ENCODE data around the gene CCDC57. TPM values are rescaled to one million over a fixed set of nuclear protein-coding genes. Genes with fewer than 3 reads are reported as not detected.

Gene CCDC57
- total and polyA plus RNA-seq, 4 donors: 5.4 to 19.1 (median 11.7) TPM

GRCh38 chr17:82146663-82147654 lies 65.7 kb downstream of the CCDC57 start:
- WGBS: 95% methylated on average over 18 of the region's 18 CpGs
- Histone ChIP-seq H3K4me3 (ENCODE audit: low read depth in 1 of 3, low read length in 3 of 3) (no peak overlapping the region), H3K9ac (ENCODE audit: low read depth in 1 of 2, low read length in 2 of 2) (no peak overlapping the region), H3K27me3 (ENCODE audit: control insufficient read depth in 4 of 4, insufficient read depth in 4 of 4, low read length in 3 of 4) (no peaks in the 10 kb centered on the region), H3K9me3 (ENCODE audit: control insufficient read depth in 4 of 4, low read length in 3 of 4) (no peaks in the 10 kb centered on the region), H3K36me3 (ENCODE audit: control insufficient read depth in 4 of 4, insufficient read depth in 3 of 4, low read depth in 1 of 4, low read length in 3 of 4) (no peaks in the 10 kb centered on the region), H3K4me1 (ENCODE audit: control insufficient read depth in 4 of 4, insufficient read depth in 4 of 4, low read length in 3 of 4) (peaks cover 0 to 9% (median 4%) of the 10 kb centered on the region in 4 donors), H3K27ac (ENCODE audit: low read depth in 1 of 2, low read length in 2 of 2) (no peak overlapping the region)
- DNase-seq (ENCODE audit: low spot score): no peak
- TF ChIP-seq RAD21 (IDR thresholded peaks at IDR 0.05): no peak

GRCh38 chr17:82145550-82146155 lies 67.0 kb downstream of the CCDC57 start:
- TF ChIP-seq SP1 (IDR thresholded peaks at IDR 0.05) (no peak), TAF1 (conservative IDR thresholded peaks at IDR 0.05) (no peak), MAX (IDR thresholded peaks at IDR 0.05) (no peak), GABPA (IDR thresholded peaks at IDR 0.05 in 1 of 2, conservative IDR thresholded peaks at IDR 0.05 in 1 of 2) (no peak), HNF4G (IDR thresholded peaks at IDR 0.05) (no peak), HNF4A (conservative IDR thresholded peaks at IDR 0.05) (no peak), FOXA2 (IDR thresholded peaks at IDR 0.05) (no peak), YY1 (IDR thresholded peaks at IDR 0.05) (no peak), NR2F2 (IDR thresholded peaks at IDR 0.05) (no peak), JUND (IDR thresholded peaks at IDR 0.05) (no peak), RXRA (IDR thresholded peaks at IDR 0.05) (no peak), EGR1 (IDR thresholded peaks at IDR 0.05; ENCODE audit: low read depth in 2 of 2) (no peak), FOXA1 (IDR thresholded peaks at IDR 0.05) (no peak), RAD21 (IDR thresholded peaks at IDR 0.05) (no peak)
- TF ChIP-seq, protein P1, sequence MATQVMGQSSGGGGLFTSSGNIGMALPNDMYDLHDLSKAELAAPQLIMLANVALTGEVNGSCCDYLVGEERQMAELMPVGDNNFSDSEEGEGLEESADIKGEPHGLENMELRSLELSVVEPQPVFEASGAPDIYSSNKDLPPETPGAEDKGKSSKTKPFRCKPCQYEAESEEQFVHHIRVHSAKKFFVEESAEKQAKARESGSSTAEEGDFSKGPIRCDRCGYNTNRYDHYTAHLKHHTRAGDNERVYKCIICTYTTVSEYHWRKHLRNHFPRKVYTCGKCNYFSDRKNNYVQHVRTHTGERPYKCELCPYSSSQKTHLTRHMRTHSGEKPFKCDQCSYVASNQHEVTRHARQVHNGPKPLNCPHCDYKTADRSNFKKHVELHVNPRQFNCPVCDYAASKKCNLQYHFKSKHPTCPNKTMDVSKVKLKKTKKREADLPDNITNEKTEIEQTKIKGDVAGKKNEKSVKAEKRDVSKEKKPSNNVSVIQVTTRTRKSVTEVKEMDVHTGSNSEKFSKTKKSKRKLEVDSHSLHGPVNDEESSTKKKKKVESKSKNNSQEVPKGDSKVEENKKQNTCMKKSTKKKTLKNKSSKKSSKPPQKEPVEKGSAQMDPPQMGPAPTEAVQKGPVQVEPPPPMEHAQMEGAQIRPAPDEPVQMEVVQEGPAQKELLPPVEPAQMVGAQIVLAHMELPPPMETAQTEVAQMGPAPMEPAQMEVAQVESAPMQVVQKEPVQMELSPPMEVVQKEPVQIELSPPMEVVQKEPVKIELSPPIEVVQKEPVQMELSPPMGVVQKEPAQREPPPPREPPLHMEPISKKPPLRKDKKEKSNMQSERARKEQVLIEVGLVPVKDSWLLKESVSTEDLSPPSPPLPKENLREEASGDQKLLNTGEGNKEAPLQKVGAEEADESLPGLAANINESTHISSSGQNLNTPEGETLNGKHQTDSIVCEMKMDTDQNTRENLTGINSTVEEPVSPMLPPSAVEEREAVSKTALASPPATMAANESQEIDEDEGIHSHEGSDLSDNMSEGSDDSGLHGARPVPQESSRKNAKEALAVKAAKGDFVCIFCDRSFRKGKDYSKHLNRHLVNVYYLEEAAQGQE (IDR thresholded peaks at IDR 0.05): no peak
- TF ChIP-seq, protein P2, sequence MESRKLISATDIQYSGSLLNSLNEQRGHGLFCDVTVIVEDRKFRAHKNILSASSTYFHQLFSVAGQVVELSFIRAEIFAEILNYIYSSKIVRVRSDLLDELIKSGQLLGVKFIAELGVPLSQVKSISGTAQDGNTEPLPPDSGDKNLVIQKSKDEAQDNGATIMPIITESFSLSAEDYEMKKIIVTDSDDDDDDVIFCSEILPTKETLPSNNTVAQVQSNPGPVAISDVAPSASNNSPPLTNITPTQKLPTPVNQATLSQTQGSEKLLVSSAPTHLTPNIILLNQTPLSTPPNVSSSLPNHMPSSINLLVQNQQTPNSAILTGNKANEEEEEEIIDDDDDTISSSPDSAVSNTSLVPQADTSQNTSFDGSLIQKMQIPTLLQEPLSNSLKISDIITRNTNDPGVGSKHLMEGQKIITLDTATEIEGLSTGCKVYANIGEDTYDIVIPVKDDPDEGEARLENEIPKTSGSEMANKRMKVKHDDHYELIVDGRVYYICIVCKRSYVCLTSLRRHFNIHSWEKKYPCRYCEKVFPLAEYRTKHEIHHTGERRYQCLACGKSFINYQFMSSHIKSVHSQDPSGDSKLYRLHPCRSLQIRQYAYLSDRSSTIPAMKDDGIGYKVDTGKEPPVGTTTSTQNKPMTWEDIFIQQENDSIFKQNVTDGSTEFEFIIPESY (IDR thresholded peaks at IDR 0.05): no peak
- TF ChIP-seq, protein P3, sequence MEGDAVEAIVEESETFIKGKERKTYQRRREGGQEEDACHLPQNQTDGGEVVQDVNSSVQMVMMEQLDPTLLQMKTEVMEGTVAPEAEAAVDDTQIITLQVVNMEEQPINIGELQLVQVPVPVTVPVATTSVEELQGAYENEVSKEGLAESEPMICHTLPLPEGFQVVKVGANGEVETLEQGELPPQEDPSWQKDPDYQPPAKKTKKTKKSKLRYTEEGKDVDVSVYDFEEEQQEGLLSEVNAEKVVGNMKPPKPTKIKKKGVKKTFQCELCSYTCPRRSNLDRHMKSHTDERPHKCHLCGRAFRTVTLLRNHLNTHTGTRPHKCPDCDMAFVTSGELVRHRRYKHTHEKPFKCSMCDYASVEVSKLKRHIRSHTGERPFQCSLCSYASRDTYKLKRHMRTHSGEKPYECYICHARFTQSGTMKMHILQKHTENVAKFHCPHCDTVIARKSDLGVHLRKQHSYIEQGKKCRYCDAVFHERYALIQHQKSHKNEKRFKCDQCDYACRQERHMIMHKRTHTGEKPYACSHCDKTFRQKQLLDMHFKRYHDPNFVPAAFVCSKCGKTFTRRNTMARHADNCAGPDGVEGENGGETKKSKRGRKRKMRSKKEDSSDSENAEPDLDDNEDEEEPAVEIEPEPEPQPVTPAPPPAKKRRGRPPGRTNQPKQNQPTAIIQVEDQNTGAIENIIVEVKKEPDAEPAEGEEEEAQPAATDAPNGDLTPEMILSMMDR (IDR thresholded peaks at IDR 0.05; ENCODE audit: low read depth, low read length, missing input control): no peak
- Histone ChIP-seq H3K4me3 (ENCODE audit: low read depth in 1 of 3, low read length in 3 of 3) (no peak overlapping the region), H3K9ac (ENCODE audit: low read depth in 1 of 2, low read length in 2 of 2) (no peak overlapping the region), H3K27me3 (ENCODE audit: control insufficient read depth in 4 of 4, insufficient read depth in 4 of 4, low read length in 3 of 4) (no peaks in the 10 kb centered on the region), H3K36me3 (ENCODE audit: control insufficient read depth in 4 of 4, insufficient read depth in 3 of 4, low read depth in 1 of 4, low read length in 3 of 4) (no peaks in the 10 kb centered on the region), H3K27ac (ENCODE audit: low read depth in 1 of 2, low read length in 2 of 2) (no peak overlapping the region), H3K9me3 (ENCODE audit: control insufficient read depth in 4 of 4, low read length in 3 of 4) (no peaks in the 10 kb centered on the region), H3K4me1 (ENCODE audit: control insufficient read depth in 4 of 4, insufficient read depth in 4 of 4, low read length in 3 of 4) (no peaks in the 10 kb centered on the region)
- DNase-seq (ENCODE audit: low spot score): no peak
- 94% methylated on average over 13 of the region's 13 CpGs for WGBS

Measured in liver (tissue), 9 donors.